ENCODE data around the gene ANKRD29.
"Not testable (repeated sequence)": the region's sequence is repeated elsewhere in the genome, so short reads cannot be mapped to it uniquely, and the experiment has no call there.

The ANKRD29 gene

DNA sequence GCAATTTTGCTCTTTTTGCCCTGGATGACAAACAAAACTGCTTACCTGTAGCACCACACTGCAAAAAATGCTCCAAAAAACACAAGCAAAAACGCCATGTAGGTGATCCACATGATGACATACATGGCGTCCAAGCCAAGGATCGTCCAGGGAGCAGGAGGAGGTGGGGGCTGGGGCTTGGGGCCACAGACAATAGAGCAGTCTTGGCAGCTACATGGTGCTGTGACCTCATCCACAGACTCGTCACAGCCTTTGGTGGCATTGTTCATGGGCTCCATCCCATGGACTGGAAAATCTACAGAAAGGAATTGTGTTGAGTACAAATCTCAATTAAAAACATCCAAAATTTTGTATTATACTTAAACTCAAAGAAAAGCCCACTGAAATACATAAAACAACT is 102.5 kb downstream of the ANKRD29 start:
- DNase-seq (ENCODE audit: low read depth in 2 of 2): no peak

DNA sequence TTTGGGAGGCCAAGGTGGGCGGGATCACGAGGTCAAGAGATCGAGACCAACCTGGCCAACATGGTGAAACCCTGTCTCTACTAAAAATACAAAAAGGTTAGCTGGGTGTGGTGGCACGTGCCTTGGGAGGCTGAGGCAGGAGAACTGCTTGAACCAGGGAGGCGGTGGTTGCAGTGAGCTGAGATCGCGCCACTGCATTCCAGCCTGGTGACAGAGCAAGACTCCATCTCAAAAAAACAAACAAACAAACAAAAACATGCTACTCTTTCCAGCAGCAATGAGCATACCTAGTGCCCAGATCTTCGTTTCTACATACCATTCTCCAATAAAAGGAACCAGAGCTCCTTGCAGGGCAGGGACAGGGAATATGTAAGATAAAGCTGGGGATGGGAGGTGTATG is 105.2 kb downstream of the ANKRD29 start:
- not testable (repeated sequence) for DNase-seq (ENCODE audit: low read depth in 2 of 2)

DNA sequence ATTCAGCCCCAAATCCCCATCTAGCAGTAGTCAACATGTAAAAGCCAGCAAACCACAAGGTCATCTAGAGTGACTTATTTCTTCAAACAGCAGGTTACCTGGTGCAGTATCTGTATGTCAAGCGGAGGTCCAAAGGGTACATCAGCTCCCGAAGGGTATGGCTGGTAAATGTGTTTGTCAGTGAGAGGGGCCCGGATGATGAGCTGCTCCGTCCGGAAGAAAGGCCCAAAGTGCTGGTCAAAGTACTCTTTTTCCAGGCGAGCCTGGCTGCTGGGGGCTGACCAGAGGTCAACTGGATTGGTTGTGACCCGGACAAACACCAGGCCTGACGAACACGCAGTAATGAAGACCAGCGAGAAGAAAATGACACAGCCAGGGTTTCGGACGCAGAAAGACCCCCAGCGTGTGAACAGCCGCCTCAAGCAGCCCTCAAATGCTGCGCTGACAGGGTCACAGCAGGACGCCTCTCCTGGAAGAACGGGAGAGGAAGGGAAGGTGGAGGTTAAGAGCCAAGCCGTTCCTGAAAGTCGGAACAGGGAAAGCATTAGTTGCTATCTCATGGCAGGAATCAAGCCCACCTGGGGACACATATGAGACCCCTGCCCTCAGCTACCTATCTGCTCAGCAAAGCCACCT is 106.4 kb downstream of the ANKRD29 start:
- no peak for DNase-seq (ENCODE audit: low read depth in 2 of 2)

DNA sequence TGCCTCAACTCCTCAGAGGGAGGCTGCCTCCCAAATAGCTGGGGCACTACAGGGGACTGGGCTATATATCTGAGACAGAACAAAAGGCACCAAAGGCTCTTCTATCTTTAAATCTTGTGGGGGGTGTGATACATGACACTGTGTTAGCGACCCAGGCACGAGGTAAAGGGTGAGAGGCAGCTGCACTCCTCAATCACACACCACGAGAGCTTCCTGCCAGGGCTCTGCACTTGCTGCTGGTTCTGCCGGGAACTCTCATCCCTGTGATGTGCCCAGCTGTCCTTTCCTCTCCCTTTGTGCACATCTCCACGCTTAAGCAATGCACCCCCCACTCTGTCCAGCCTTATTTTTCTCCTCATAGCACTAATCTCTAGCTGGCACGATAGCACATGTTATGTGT is 108.8 kb downstream of the ANKRD29 start:
- no peak for DNase-seq (ENCODE audit: low read depth in 2 of 2)

DNA sequence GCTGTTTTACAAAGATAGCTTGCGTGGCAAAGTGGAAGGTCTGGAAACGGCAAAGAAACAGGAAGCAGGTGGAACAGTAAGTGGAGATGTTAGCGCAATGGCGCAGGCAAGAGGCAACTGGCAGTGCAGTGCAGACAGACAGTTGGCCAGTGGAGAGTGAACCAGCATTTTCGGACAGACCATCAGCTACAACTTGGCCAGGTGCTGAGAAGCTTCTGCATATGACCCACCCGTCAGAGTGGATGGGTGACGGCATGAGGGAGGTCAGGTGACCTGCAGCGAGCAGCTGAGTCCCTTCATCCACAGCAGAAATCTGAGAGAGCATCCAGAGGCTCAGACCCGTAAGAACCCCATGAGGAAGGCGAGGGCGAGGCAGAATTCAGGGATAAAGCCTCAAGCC is 110.2 kb downstream of the ANKRD29 start:
- DNase-seq (ENCODE audit: low read depth in 2 of 2): no peak

DNA sequence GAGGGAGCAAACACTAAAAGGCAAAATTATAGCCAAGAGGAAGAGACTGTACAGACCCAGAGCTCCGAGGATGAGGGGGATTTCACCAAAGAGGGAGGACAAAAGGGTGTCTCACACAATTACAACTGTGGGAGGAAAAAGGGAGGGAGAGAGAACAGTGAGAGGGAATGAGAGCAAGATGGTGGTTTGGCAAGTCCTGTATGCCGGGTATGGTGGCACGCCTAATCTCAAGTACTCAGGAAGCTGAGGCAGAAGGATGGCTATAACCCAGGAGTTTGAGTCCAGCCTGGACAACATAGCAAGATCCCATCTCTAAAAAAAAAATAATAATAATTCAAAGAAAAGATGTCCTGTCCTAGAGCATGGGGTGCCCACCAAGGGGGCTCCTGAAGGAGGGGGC is 110.7 kb downstream of the ANKRD29 start:
- no peak for DNase-seq (ENCODE audit: low read depth in 2 of 2)

DNA sequence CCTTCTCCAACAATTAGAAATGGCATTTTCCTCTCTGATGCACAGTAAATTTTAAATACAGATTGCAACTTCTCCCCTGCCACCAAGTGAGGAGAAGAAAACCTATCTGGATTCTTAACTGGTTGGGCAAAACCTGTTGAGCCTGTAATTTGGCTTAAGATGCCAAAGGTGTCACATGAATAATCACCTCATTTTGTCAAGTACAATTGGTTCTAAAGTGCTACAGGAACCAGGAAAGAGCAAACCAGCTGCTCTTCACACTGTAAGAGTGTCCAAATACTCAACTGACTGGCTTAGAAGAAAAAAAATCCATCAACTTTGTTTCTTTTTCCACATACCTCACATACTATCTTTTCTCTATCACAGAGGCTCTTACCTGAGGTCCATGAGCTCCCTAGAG is 111.8 kb downstream of the ANKRD29 start:
- no peak for DNase-seq (ENCODE audit: low read depth in 2 of 2)
